ENCODE measurements around the gene CST11.

Gene CST11

GRCh38 chr20:23488996-23489395 lies 36.3 kb upstream of the CST11 start:
- TF ChIP-seq CTCF (IDR thresholded peaks at IDR 0.05; ENCODE audit: control insufficient read depth, extremely low read depth, insufficient read depth) = no peak
- DNase-seq (ENCODE audit: low read depth) = no peak
- no peak overlapping the region for H3K4me3 ChIP-seq (ENCODE audit: low read depth, low read length)

DNA sequence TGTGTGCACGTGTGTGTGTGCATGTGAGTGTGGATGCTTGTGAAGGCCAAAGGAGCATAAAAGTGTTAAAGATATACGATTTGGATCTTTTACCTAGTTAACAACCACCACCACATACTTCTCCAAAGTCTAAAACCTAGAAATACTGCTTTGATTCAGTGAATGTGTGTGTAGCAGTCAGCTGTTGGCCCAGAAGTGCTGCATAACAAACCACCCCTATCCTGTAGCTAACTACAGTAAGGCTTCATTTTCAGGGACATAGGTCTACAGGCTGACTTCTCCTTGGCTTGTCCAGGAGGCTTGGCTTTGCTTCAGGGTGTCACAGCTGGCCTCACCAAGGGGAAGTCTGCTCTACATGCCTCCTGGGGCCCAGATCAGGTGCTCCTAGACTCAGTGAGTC lies 35.8 kb upstream of the CST11 start:
- DNase-seq (ENCODE audit: low read depth) = no peak
- no peak overlapping the region for H3K4me3 ChIP-seq (ENCODE audit: low read depth, low read length)
- no peak for TF ChIP-seq CTCF (IDR thresholded peaks at IDR 0.05; ENCODE audit: control insufficient read depth, extremely low read depth, insufficient read depth)

GRCh38 chr20:23484081-23484480 lies 31.4 kb upstream of the CST11 start:
- no peak for DNase-seq (ENCODE audit: low read depth)
- no peak for TF ChIP-seq CTCF (IDR thresholded peaks at IDR 0.05; ENCODE audit: control insufficient read depth, extremely low read depth, insufficient read depth)
- no peak overlapping the region for H3K4me3 ChIP-seq (ENCODE audit: low read depth, low read length)

- DNase-seq (ENCODE audit: low read depth) = no peak
- TF ChIP-seq CTCF (IDR thresholded peaks at IDR 0.05; ENCODE audit: control insufficient read depth, extremely low read depth, insufficient read depth) = no peak
- H3K4me3 ChIP-seq (ENCODE audit: low read depth, low read length) = no peak overlapping the region
These were observed 29.5 kb upstream of the CST11 start for GRCh38 chr20:23482138-23482537.

GRCh38 chr20:23479043-23479442 lies 26.4 kb upstream of the CST11 start:
- TF ChIP-seq CTCF (IDR thresholded peaks at IDR 0.05; ENCODE audit: control insufficient read depth, extremely low read depth, insufficient read depth) = no peak
- no peak overlapping the region for H3K4me3 ChIP-seq (ENCODE audit: low read depth, low read length)
- no peak for DNase-seq (ENCODE audit: low read depth)

DNA sequence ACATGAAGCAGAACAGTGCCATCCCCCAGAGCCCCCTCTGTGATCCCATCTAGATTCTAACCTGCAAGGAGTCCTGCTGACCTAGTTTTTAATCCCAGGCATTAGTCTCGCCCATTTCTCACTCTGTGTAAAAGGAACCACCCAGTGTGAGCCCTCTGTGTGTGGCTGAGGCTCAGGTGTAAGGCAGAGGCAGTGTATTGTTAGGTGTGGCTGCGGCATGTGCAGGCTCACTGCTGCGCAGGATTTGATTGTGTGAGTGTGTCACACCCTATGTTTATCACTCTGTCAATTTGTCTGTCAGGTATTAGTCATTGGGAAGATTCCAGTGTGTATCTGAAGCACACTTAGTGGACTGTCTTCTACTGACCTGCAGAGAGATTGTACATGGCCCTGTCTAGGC lies 24.5 kb upstream of the CST11 start:
- no peak for DNase-seq (ENCODE audit: low read depth)
- TF ChIP-seq CTCF (IDR thresholded peaks at IDR 0.05; ENCODE audit: control insufficient read depth, extremely low read depth, insufficient read depth) = no peak
- H3K4me3 ChIP-seq (ENCODE audit: low read depth, low read length) = no peak overlapping the region

DNA sequence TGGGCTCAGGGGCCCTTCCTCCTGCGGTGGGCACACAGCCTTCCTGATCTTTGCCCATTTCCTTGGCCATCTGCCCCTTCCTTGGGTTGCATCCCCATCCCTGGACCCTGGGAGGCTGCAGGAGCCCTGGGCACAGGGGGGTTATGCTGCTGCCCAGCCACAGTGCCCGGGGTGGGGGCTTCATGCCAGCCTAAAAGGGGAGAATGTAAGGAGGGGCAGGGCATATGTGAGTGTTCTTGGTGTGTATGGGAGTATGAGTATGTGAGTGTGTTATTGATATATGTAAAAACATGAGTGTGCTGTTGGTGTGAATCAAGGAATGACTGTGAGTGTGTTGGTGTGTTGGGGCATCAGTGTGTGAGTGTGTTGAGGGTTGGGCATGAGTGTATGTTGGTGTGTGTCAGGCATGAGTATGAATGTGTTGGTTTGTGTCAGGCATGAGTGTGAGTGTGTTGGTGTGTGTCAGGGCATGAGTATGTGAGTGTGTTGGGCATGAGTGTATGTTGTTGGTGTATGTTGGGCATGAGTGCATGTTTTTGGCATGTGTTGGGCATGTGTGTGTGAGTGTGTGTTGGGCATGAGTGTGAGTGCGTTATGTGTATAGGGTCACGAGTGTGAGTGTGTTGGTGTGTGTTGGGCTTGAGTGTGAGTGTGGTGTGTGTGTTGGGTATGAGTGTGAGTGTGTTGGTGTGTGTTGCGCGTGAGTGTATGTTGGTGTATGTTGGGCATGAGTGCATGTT lies 23.5 kb upstream of the CST11 start:
- no peak for TF ChIP-seq CTCF (IDR thresholded peaks at IDR 0.05; ENCODE audit: control insufficient read depth, extremely low read depth, insufficient read depth)
- no peak for DNase-seq (ENCODE audit: low read depth)
- H3K4me3 ChIP-seq (ENCODE audit: low read depth, low read length) = no peak overlapping the region

All from LNCaP clone FGC (cell line).